Epithelial cell of esophagus (primary cell): ENCODE results near the gene NUPR1.
"Not testable (repeated sequence)": the region's sequence is repeated elsewhere in the genome, so short reads cannot be mapped to it uniquely, and the experiment has no call there.

ENCODE experiments used
- DNase-seq: peaks from one replicate; pipeline ENCODE4 v3.0.0; 2010; ENCODE audit warnings: low read depth
- H3K4me3 ChIP-seq: 2 replicates; pipeline ENCODE4 v1.5.1; 2011; ENCODE audit warnings: mild to moderate bottlenecking, low read length, control low read depth
- CTCF ChIP-seq: IDR thresholded peaks from 2 replicates; pipeline ENCODE4 v1.5.1; 2011; ENCODE audit warnings: low read depth, mild to moderate bottlenecking, low read length, control low read depth, inconsistent platforms; ENCODE audit not compliant: insufficient read depth; ENCODE audit errors: missing control alignments

Gene NUPR1

GRCh38 chr16:28574925-28575324 is 36.2 kb upstream of the NUPR1 start:
- TF ChIP-seq CTCF: no peak
- no peak overlapping the region for H3K4me3 ChIP-seq
- DNase-seq: no peak

GRCh38 chr16:28573738-28574718 is 35.3 kb upstream of the NUPR1 start:
- no peak for TF ChIP-seq CTCF
- no peak for DNase-seq
- H3K4me3 ChIP-seq: no peak overlapping the region

GRCh38 chr16:28572696-28573510 is 34.1 kb upstream of the NUPR1 start:
- DNase-seq: no peak

GRCh38 chr16:28569968-28570752 is 31.4 kb upstream of the NUPR1 start:
- H3K4me3 ChIP-seq: no peak overlapping the region
- no peak for DNase-seq
- TF ChIP-seq CTCF: no peak

More at GRCh38 chr16:28572696-28573510, 34.1 kb upstream of the NUPR1 start:
- H3K4me3 ChIP-seq: no peak overlapping the region
- TF ChIP-seq CTCF: no peak

GRCh38 chr16:28569021-28569420 is 30.2 kb upstream of the NUPR1 start:
- TF ChIP-seq CTCF: no peak
- no peak overlapping the region for H3K4me3 ChIP-seq
- DNase-seq: no peak

- H3K4me3 ChIP-seq: no peak overlapping the region
- no peak for DNase-seq
- TF ChIP-seq CTCF: no peak
Measured at GRCh38 chr16:28567292-28567691, 28.5 kb upstream of the NUPR1 start.

- not testable (repeated sequence) for DNase-seq, H3K4me3 ChIP-seq
Measured at GRCh38 chr16:28566233-28566925, 27.6 kb upstream of the NUPR1 start.
